ENCODE measurements around the gene EPGN. TPM values are rescaled to one million over a fixed set of nuclear protein-coding genes. Genes with fewer than 3 reads are reported as not detected.

The EPGN gene
- total RNA-seq, 3 donors from 2014 or later (not counting 1 experiment from before 2014, with no cell fraction given) = not detected

DNA sequence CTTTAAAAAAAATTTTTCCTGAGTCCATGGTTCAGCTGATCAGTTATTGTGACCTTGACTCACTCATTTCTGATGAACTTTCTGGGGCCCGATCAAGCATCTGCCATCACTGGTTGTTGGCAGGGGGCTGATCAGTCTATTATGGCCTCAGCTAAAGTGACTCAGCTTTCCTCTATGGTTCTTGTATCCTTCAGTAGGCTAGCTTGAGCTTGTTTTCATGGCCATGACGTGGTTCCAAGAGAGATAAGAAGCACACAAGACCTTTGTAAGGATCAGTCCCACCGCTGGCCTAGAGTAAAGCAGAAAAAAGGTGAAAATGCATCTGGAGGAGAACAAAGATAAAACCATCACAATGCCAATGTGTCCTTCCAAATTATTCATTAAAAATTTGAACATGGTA, 29.8 kb upstream of the EPGN start:
- intact Hi-C loops (cut with micrococcal nuclease) = no loop called here
- no peaks in the 10 kb centered on the region for H3K9me3 Mint-ChIP-seq
- TF ChIP-seq, protein P1, sequence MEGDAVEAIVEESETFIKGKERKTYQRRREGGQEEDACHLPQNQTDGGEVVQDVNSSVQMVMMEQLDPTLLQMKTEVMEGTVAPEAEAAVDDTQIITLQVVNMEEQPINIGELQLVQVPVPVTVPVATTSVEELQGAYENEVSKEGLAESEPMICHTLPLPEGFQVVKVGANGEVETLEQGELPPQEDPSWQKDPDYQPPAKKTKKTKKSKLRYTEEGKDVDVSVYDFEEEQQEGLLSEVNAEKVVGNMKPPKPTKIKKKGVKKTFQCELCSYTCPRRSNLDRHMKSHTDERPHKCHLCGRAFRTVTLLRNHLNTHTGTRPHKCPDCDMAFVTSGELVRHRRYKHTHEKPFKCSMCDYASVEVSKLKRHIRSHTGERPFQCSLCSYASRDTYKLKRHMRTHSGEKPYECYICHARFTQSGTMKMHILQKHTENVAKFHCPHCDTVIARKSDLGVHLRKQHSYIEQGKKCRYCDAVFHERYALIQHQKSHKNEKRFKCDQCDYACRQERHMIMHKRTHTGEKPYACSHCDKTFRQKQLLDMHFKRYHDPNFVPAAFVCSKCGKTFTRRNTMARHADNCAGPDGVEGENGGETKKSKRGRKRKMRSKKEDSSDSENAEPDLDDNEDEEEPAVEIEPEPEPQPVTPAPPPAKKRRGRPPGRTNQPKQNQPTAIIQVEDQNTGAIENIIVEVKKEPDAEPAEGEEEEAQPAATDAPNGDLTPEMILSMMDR (IDR thresholded peaks at IDR 0.05) = no peak
- H3K27me3 ChIP-seq (ENCODE audit: control insufficient read depth, insufficient read depth, low read length) = no peaks in the 10 kb centered on the region
- H3K27ac Mint-ChIP-seq = no peak overlapping the region
- ATAC-seq (no peak), DNase-seq (no peak)
- H3K36me3 ChIP-seq (ENCODE audit: control insufficient read depth, insufficient read depth, low read length) = no peaks in the 10 kb centered on the region
- H3K4me1 Mint-ChIP-seq = no peaks in the 10 kb centered on the region
- H3K27me3 Mint-ChIP-seq (ENCODE audit: low read depth in 2 of 2) = no peaks in the 10 kb centered on the region
- no peaks in the 10 kb centered on the region for H3K9me3 ChIP-seq (ENCODE audit: control insufficient read depth, insufficient read depth, low read length)
- no peaks in the 10 kb centered on the region for H3K36me3 Mint-ChIP-seq
- no peak overlapping the region for H3K27ac ChIP-seq (ENCODE audit: low read length)
- no peaks in the 10 kb centered on the region for H3K4me1 ChIP-seq (ENCODE audit: control insufficient read depth, insufficient read depth, low read length)
- no peak overlapping the region for H3K4me3 Mint-ChIP-seq
- 85% methylated on average over 3 of the region's 3 CpGs for WGBS (ENCODE audit: insufficient coverage)
- no peak overlapping the region for H3K4me3 ChIP-seq (ENCODE audit: low read length)

GRCh38 chr4:74279716-74280115, 28.6 kb upstream of the EPGN start:
- Histone ChIP-seq H3K36me3 (ENCODE audit: control insufficient read depth, insufficient read depth, low read length) (no peaks in the 10 kb centered on the region), H3K4me1 (ENCODE audit: control insufficient read depth, insufficient read depth, low read length) (no peaks in the 10 kb centered on the region), H3K4me3 (ENCODE audit: low read length) (no peak overlapping the region), H3K27ac (ENCODE audit: low read length) (no peak overlapping the region), H3K27me3 (ENCODE audit: control insufficient read depth, insufficient read depth, low read length) (no peaks in the 10 kb centered on the region), H3K9me3 (ENCODE audit: control insufficient read depth, insufficient read depth, low read length) (no peaks in the 10 kb centered on the region)
- no peaks in the 10 kb centered on the region for H3K4me1 Mint-ChIP-seq
- H3K27me3 Mint-ChIP-seq (ENCODE audit: low read depth in 2 of 2) = no peaks in the 10 kb centered on the region
- TF ChIP-seq, protein P1 (IDR thresholded peaks at IDR 0.05) = no peak
- no peaks in the 10 kb centered on the region for H3K36me3 Mint-ChIP-seq
- ATAC-seq (no peak), DNase-seq (no peak)
- H3K27ac Mint-ChIP-seq = no peak overlapping the region
- intact Hi-C loops (cut with micrococcal nuclease) = no loop called here
- 100% methylated on average over 3 of the region's 3 CpGs for WGBS (ENCODE audit: insufficient coverage)
- no peaks in the 10 kb centered on the region for H3K9me3 Mint-ChIP-seq
- H3K4me3 Mint-ChIP-seq = no peak overlapping the region

GRCh38 chr4:74282926-74283325, 25.3 kb upstream of the EPGN start:
- no peak for ATAC-seq
- H3K27ac Mint-ChIP-seq = no peak overlapping the region
- no peaks in the 10 kb centered on the region for H3K4me1 Mint-ChIP-seq
- TF ChIP-seq, protein P1 (IDR thresholded peaks at IDR 0.05) = no peak
- H3K4me3 Mint-ChIP-seq = no peak overlapping the region
- no peaks in the 10 kb centered on the region for H3K36me3 Mint-ChIP-seq
- no peaks in the 10 kb centered on the region for H3K27me3 Mint-ChIP-seq (ENCODE audit: low read depth in 2 of 2)
- no peak for DNase-seq
- H3K27ac ChIP-seq (ENCODE audit: low read length) = no peak overlapping the region
- H3K9me3 Mint-ChIP-seq = no peaks in the 10 kb centered on the region
- intact Hi-C loops (cut with micrococcal nuclease) = no loop called here
- no peak overlapping the region for H3K4me3 ChIP-seq (ENCODE audit: low read length)
- H3K9me3 ChIP-seq (ENCODE audit: control insufficient read depth, insufficient read depth, low read length) = no peaks in the 10 kb centered on the region
- H3K27me3 ChIP-seq (ENCODE audit: control insufficient read depth, insufficient read depth, low read length) = no peaks in the 10 kb centered on the region
- H3K36me3 ChIP-seq (ENCODE audit: control insufficient read depth, insufficient read depth, low read length) = no peaks in the 10 kb centered on the region
- H3K4me1 ChIP-seq (ENCODE audit: control insufficient read depth, insufficient read depth, low read length) = no peaks in the 10 kb centered on the region

- no peak overlapping the region for H3K4me3 ChIP-seq (ENCODE audit: low read length)
- no peaks in the 10 kb centered on the region for H3K4me1 Mint-ChIP-seq
- 86% methylated on average over 1 of the region's 2 CpGs for WGBS (ENCODE audit: insufficient coverage)
- H3K27ac Mint-ChIP-seq = no peak overlapping the region
- peak in 1 of 3 donors; percentile 35 for ATAC-seq
- H3K36me3 ChIP-seq (ENCODE audit: control insufficient read depth, insufficient read depth, low read length) = no peaks in the 10 kb centered on the region
- TF ChIP-seq, protein P1 (IDR thresholded peaks at IDR 0.05) = no peak
- no peaks in the 10 kb centered on the region for H3K4me1 ChIP-seq (ENCODE audit: control insufficient read depth, insufficient read depth, low read length)
- no peak overlapping the region for H3K4me3 Mint-ChIP-seq
- no peaks in the 10 kb centered on the region for H3K27me3 Mint-ChIP-seq (ENCODE audit: low read depth in 2 of 2)
- no peaks in the 10 kb centered on the region for H3K9me3 ChIP-seq (ENCODE audit: control insufficient read depth, insufficient read depth, low read length)
- no peak overlapping the region for H3K27ac ChIP-seq (ENCODE audit: low read length)
- no peaks in the 10 kb centered on the region for H3K9me3 Mint-ChIP-seq
- intact Hi-C loops (cut with micrococcal nuclease) = no loop called here
- H3K27me3 ChIP-seq (ENCODE audit: control insufficient read depth, insufficient read depth, low read length) = no peaks in the 10 kb centered on the region
- H3K36me3 Mint-ChIP-seq = no peaks in the 10 kb centered on the region
- no peak for DNase-seq
These were observed 24.7 kb upstream of the EPGN start for GRCh38 chr4:74283614-74284013.

Measured in natural killer cell (primary cell).